ENCODE results near the gene OPCML. TPM values are rescaled to one million over a fixed set of nuclear protein-coding genes. Genes with fewer than 3 reads are reported as not detected.

Gene OPCML
- polyA plus RNA-seq, 1 donor (not counting 4 experiments of a cell fraction or from before 2014, with no cell fraction given), result 0.04 TPM

DNA sequence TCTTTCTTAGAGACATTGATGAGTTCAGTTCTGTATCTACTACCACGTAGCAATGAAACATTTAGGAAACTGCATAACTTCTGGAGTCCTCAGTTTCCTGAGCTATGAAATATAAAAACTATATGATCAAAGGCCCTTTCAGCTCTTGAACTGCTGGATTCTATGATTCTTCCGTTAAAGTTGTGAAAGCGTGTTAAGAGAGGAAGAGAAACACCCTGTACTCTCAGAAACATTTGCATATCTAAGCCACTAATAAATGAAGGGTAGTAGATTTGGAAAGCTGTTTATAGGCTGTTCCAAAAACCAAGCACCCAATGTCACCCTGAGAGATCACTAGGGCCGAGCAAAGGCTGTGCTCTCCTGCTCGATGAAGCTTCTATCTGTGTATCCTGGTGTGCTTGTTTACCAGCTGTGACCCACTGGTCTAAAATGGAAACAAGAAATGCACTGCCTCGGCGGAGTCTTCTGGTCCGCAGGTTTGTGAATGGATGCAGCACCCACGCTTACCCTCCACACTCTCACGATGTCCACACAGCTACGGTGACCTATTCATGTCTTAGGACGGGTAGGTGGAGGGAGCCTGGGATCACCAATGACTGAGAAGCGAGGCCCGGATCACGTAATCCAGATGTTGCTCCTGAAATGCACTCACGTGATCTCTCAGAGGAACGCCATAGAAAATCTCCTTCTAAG is 325.8 kb downstream of the OPCML start:
- no peaks in the 10 kb centered on the region for H3K9me1 ChIP-seq (ENCODE audit: control insufficient read depth, extremely low read depth, insufficient read depth, low read length)
- TF ChIP-seq, protein P1, sequence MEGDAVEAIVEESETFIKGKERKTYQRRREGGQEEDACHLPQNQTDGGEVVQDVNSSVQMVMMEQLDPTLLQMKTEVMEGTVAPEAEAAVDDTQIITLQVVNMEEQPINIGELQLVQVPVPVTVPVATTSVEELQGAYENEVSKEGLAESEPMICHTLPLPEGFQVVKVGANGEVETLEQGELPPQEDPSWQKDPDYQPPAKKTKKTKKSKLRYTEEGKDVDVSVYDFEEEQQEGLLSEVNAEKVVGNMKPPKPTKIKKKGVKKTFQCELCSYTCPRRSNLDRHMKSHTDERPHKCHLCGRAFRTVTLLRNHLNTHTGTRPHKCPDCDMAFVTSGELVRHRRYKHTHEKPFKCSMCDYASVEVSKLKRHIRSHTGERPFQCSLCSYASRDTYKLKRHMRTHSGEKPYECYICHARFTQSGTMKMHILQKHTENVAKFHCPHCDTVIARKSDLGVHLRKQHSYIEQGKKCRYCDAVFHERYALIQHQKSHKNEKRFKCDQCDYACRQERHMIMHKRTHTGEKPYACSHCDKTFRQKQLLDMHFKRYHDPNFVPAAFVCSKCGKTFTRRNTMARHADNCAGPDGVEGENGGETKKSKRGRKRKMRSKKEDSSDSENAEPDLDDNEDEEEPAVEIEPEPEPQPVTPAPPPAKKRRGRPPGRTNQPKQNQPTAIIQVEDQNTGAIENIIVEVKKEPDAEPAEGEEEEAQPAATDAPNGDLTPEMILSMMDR (optimal IDR thresholded peaks at IDR 0.05 in 1 of 3, IDR thresholded peaks at IDR 0.05 in 1 of 3, conservative IDR thresholded peaks at IDR 0.05 in 1 of 3; ENCODE audit: extremely low read depth in 1 of 3, insufficient read depth in 2 of 3, low read length in 3 of 3), result no peak
- no peak for TF ChIP-seq EZH2 (IDR thresholded peaks at IDR 0.05; ENCODE audit: low read length)
- FAIRE-seq, result no peak

DNA sequence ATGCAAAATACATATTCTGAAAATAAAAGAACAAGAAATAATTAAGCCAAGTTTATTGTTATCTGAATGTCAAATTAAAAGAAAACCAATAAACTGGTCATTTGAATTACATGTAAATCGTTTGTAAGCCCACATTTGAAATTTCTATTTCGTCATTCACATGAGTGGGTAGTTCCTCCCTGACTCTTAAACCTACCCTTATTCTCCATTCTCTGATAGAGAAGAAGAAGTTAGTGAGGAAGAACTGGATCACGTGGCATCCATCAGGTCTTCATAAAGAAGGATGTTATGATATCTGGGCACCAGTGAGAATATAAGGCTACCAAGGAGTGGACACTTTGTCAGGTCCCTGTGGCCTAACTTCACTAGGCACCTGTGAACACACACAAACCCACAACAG is 328.1 kb downstream of the OPCML start:
- dilution Hi-C loops (cut with MboI; ENCODE audit: extremely low pct_ligation_motif_present, low sequenced_read_pairs), result no loop called here
- Histone ChIP-seq H3K4me1 (ENCODE audit: control insufficient read depth, extremely low read depth, insufficient read depth, low read length) (no peaks in the 10 kb centered on the region), H4K20me1 (ENCODE audit: control insufficient read depth, extremely low read depth, insufficient read depth, low read length) (no peaks in the 10 kb centered on the region), H3K27ac (ENCODE audit: control insufficient read depth, insufficient read depth, low read length) (no peak overlapping the region), H3K4me2 (ENCODE audit: control insufficient read depth, extremely low read depth, insufficient read depth, low read depth, low read length) (no peak overlapping the region), H3K9me1 (ENCODE audit: control insufficient read depth, extremely low read depth, insufficient read depth, low read length) (no peaks in the 10 kb centered on the region), H2AFZ (ENCODE audit: control insufficient read depth, low read length) (no peak overlapping the region), H3K4me3 (ENCODE audit: control insufficient read depth in 2 of 3, extremely low read depth in 1 of 3, insufficient read depth in 2 of 3, low read depth in 1 of 3, low read length in 3 of 3) (no peak overlapping the region), H3K9me3 (ENCODE audit: control insufficient read depth, low read depth, low read length) (peaks cover 7% of the 10 kb centered on the region), H3K36me3 (ENCODE audit: control insufficient read depth in 2 of 2, extremely low read depth in 1 of 2, insufficient read depth in 2 of 2, low read length in 2 of 2) (no peaks in the 10 kb centered on the region), H3K79me2 (ENCODE audit: control insufficient read depth, insufficient read depth, low read length) (no peaks in the 10 kb centered on the region), H3K27me3 (ENCODE audit: control insufficient read depth, extremely low read depth, insufficient read depth, low read length) (no peaks in the 10 kb centered on the region), H3K9ac (ENCODE audit: control insufficient read depth, extremely low read depth, insufficient read depth, low read length) (no peak overlapping the region)
- DNase-seq (ENCODE audit: low read depth, low spot score) (no peak), FAIRE-seq (no peak)
- TF ChIP-seq EZH2 (IDR thresholded peaks at IDR 0.05; ENCODE audit: low read length), result no peak
- TF ChIP-seq, protein P1 (optimal IDR thresholded peaks at IDR 0.05 in 1 of 3, IDR thresholded peaks at IDR 0.05 in 1 of 3, conservative IDR thresholded peaks at IDR 0.05 in 1 of 3; ENCODE audit: extremely low read depth in 1 of 3, insufficient read depth in 2 of 3, low read length in 3 of 3), result no peak

More for the DNA sequence above, 325.8 kb downstream of the OPCML start:
- Histone ChIP-seq H3K9me3 (ENCODE audit: control insufficient read depth, low read depth, low read length) (peaks cover 9% of the 10 kb centered on the region), H3K79me2 (ENCODE audit: control insufficient read depth, insufficient read depth, low read length) (no peaks in the 10 kb centered on the region), H3K36me3 (ENCODE audit: control insufficient read depth in 2 of 2, extremely low read depth in 1 of 2, insufficient read depth in 2 of 2, low read length in 2 of 2) (no peaks in the 10 kb centered on the region), H4K20me1 (ENCODE audit: control insufficient read depth, extremely low read depth, insufficient read depth, low read length) (no peaks in the 10 kb centered on the region), H3K4me2 (ENCODE audit: control insufficient read depth, extremely low read depth, insufficient read depth, low read depth, low read length) (no peak overlapping the region), H2AFZ (ENCODE audit: control insufficient read depth, low read length) (no peak overlapping the region), H3K4me3 (ENCODE audit: control insufficient read depth in 2 of 3, extremely low read depth in 1 of 3, insufficient read depth in 2 of 3, low read depth in 1 of 3, low read length in 3 of 3) (no peak overlapping the region), H3K27ac (ENCODE audit: control insufficient read depth, insufficient read depth, low read length) (no peak overlapping the region), H3K4me1 (ENCODE audit: control insufficient read depth, extremely low read depth, insufficient read depth, low read length) (no peaks in the 10 kb centered on the region), H3K9ac (ENCODE audit: control insufficient read depth, extremely low read depth, insufficient read depth, low read length) (no peak overlapping the region), H3K27me3 (ENCODE audit: control insufficient read depth, extremely low read depth, insufficient read depth, low read length) (no peaks in the 10 kb centered on the region)
- dilution Hi-C loops (cut with MboI; ENCODE audit: extremely low pct_ligation_motif_present, low sequenced_read_pairs), result no loop called here
- DNase-seq (ENCODE audit: low read depth, low spot score), result no peak

Data from keratinocyte (primary cell).